B cell (primary cell): ENCODE results near the gene CDH13. TPM values are rescaled to one million over a fixed set of nuclear protein-coding genes. Genes with fewer than 3 reads are reported as not detected.

Experiments used
- ATAC-seq: fragments of 200-7000 bp; cut with Tn5 transposase; one replicate; pipeline ENCODE4 v1.10.0; 2021; ENCODE audit warnings: low read depth, mild to moderate bottlenecking, moderate number of reproducible peaks, moderate library complexity
- CTCF ChIA-PET: fragments of 350-600 bp; sonication (Branson Sonifier 250); formaldehyde crosslinking; loops from one replicate; lab custom pipeline; 2021; ENCODE audit warnings: antibody characterized with exemption, inconsistent platforms; lab: Charles Lee
- POLR2A ChIA-PET: fragments of 350-600 bp; sonication (Branson Sonifier 250); formaldehyde crosslinking; loops from one replicate; lab custom pipeline; 2021; ENCODE audit warnings: antibody characterized with exemption; lab: Charles Lee
- DNase-seq: peaks from one replicate; pipeline ENCODE4 v3.0.0; 2013
- H2AFZ ChIP-seq: 2 replicates; pipeline ENCODE4 v1.6.1; 2012; ENCODE audit warnings: mild to moderate bottlenecking, low read depth, low read length; ENCODE audit not compliant: insufficient read depth, poor library complexity, severe bottlenecking
- H3K27ac ChIP-seq, 2 donors: 1 replicate in 1 of 2; 2 replicates in 1 of 2; pipeline ENCODE4 v1.5.1; 2012 to 2013; ENCODE audit warnings: low read length in 2 of 2, mild to moderate bottlenecking in 2 of 2, moderate library complexity in 1 of 2
- H3K27me3 ChIP-seq, 4 experiments: fragments of 200-600 bp in 1 of 4; sonication (generic) in 1 of 4; replicated peaks in 1 of 4; 1 replicate in 2 of 4; 2 replicates in 2 of 4; pipeline versions ENCODE4 v1.6.1 to v1.7.0; 2013 to 2016; ENCODE audit warnings: low read length in 3 of 4, mild to moderate bottlenecking in 2 of 4, mixed read lengths in 1 of 4, moderate library complexity in 1 of 4; ENCODE audit not compliant: insufficient read depth in 4 of 4, control insufficient read depth in 3 of 4; ENCODE audit errors: control extremely low read depth in 1 of 4
- H3K36me3 ChIP-seq, 2 experiments: replicated peaks in 1 of 2; 1 replicate in 1 of 2; 2 replicates in 1 of 2; pipeline versions ENCODE4 v1.6.1 to v1.7.1; 2013; ENCODE audit warnings: low read length in 1 of 2; ENCODE audit not compliant: insufficient read depth in 2 of 2, control insufficient read depth in 1 of 2; ENCODE audit errors: control extremely low read depth in 1 of 2, extremely low read depth in 1 of 2
- H3K4me1 ChIP-seq, 2 donors: fragments of 200-600 bp in 1 of 2; sonication (generic) in 1 of 2; 1 replicate in 1 of 2; 2 replicates in 1 of 2; pipeline versions ENCODE4 v1.5.1 to v1.6.1; 2013 to 2017; ENCODE audit warnings: low read length in 2 of 2; ENCODE audit not compliant: control insufficient read depth in 2 of 2, insufficient read depth in 2 of 2
- H3K4me2 ChIP-seq: replicated peaks from 2 replicates; pipeline ENCODE3; 2012; ENCODE audit warnings: mild to moderate bottlenecking, low read depth, low read length; ENCODE audit not compliant: poor library complexity, severe bottlenecking
- H3K4me3 ChIP-seq, 5 experiments: fragments of 200-600 bp in 1 of 5; sonication (generic) in 1 of 5; 1 replicate in 3 of 5; 2 replicates in 2 of 5; pipeline versions ENCODE4 v1.5.1 to v1.7.0; 2011 to 2016; ENCODE audit warnings: low read length in 4 of 5, mild to moderate bottlenecking in 4 of 5, low read depth in 2 of 5, control low read depth in 1 of 5, moderate library complexity in 1 of 5; ENCODE audit not compliant: insufficient read depth in 1 of 5; ENCODE audit errors: control extremely low read depth in 1 of 5, extremely low read depth in 1 of 5
- H3K79me2 ChIP-seq: fragments of 200-600 bp; sonication (generic); one replicate; pipeline ENCODE4 v1.6.0; 2016; ENCODE audit warnings: low read length; ENCODE audit not compliant: control insufficient read depth, insufficient read depth
- H3K9ac ChIP-seq: fragments of 200-600 bp; sonication (generic); 2 replicates; pipeline ENCODE4 v1.6.1; 2017; ENCODE audit warnings: mild to moderate bottlenecking, low read length, moderate library complexity
- H3K9me3 ChIP-seq, 3 donors: one replicate each; pipeline versions ENCODE4 v1.6.1 to v1.7.1; 2013; ENCODE audit warnings: low read length in 2 of 3; ENCODE audit not compliant: control insufficient read depth in 2 of 3, insufficient read depth in 1 of 3; ENCODE audit errors: control extremely low read depth in 1 of 3
- H4K20me1 ChIP-seq: 2 replicates; pipeline ENCODE4 v1.6.0; 2012; ENCODE audit warnings: mild to moderate bottlenecking, low read length; ENCODE audit not compliant: insufficient read depth, control insufficient read depth, poor library complexity, severe bottlenecking
- H3K27ac Mint-ChIP-seq: one replicate; pipeline ENCODE4 v1.8.0; 2021; ENCODE audit warnings: mixed read lengths
- H3K27me3 Mint-ChIP-seq: one replicate; pipeline ENCODE4 v1.8.0; 2021; ENCODE audit warnings: mixed read lengths
- H3K4me1 Mint-ChIP-seq: one replicate; pipeline ENCODE4 v1.8.0; 2021; ENCODE audit warnings: mixed read lengths
- H3K4me3 Mint-ChIP-seq: one replicate; pipeline ENCODE4 v1.8.0; 2021; ENCODE audit warnings: mixed read lengths
- H3K9me3 Mint-ChIP-seq: one replicate; pipeline ENCODE4 v1.8.0; 2022; ENCODE audit warnings: mixed read lengths; ENCODE audit not compliant: insufficient read depth
- CTCF ChIP-seq: fragments of 200-600 bp; IDR thresholded peaks from one replicate; pipeline ENCODE4 v1.8.0; 2022; ENCODE audit warnings: antibody characterized with exemption, mild to moderate bottlenecking
- EZH2 ChIP-seq: IDR thresholded peaks from 2 replicates; pipeline ENCODE4 v1.6.1; 2012; ENCODE audit warnings: borderline replicate concordance, low read depth, mild to moderate bottlenecking, moderate library complexity, low read length; ENCODE audit not compliant: insufficient read depth, poor library complexity, severe bottlenecking
- WGBS: methylation state at CpG from one replicate; pipeline ENCODE4 v1.1.5; 2013; ENCODE audit warnings: missing lambda C conversion rate; ENCODE audit not compliant: insufficient coverage; 5-methylcytosine and 5-hydroxymethylcytosine counted together
- intact Hi-C: fragments of 100-400 bp; cut with micrococcal nuclease; formaldehyde crosslinking; loops from one replicate; pipeline ENCODE4 v1.10.0; 2022
- polyA plus RNA-seq: library from polyadenylated mRNA; depleted of rRNA; stranded (reverse); fragments of >200 nt; gene quantifications from 2 replicates; pipeline ENCODE4 v1.2.3, GENCODE V29; 2012
- total RNA-seq, 2 donors: library from RNA; stranded (reverse); fragments of 120-200 nt in 1 of 2; gene quantifications; 1 replicate in 1 of 2; 2 replicates in 1 of 2; pipeline versions ENCODE4 v1.2.3 to v1.2.4, GENCODE V29; 2013 to 2022

Gene CDH13
- total and polyA plus RNA-seq, 2 donors (not counting 1 experiment from before 2014, with no cell fraction given): not detected

- ATAC-seq: no peak
- no peaks in the 10 kb centered on the region for H3K4me1 ChIP-seq
- H3K36me3 ChIP-seq: no peaks in the 10 kb centered on the region
- 80% methylated on average over 1 of the region's 3 CpGs for WGBS
- H3K79me2 ChIP-seq: no peaks in the 10 kb centered on the region
- no peak for DNase-seq
- no peak overlapping the region for H2AFZ ChIP-seq
- H3K4me3 ChIP-seq: no peak overlapping the region
- H3K27me3 ChIP-seq: no peaks in the 10 kb centered on the region
- ChIA-PET CTCF (no interaction called here), POLR2A (no interaction called here)
- H3K27ac ChIP-seq: no peak overlapping the region
- intact Hi-C loops: no loop called here
- Mint-ChIP-seq H3K9me3 (no peaks in the 10 kb centered on the region), H3K27ac (no peak overlapping the region), H3K4me1 (no peaks in the 10 kb centered on the region), H3K4me3 (no peak overlapping the region), H3K27me3 (peaks cover 11% of the 10 kb centered on the region)
- H3K4me2 ChIP-seq: no peak overlapping the region
- no peaks in the 10 kb centered on the region for H3K9me3 ChIP-seq
- no peaks in the 10 kb centered on the region for H4K20me1 ChIP-seq
- TF ChIP-seq EZH2 (no peak), CTCF (no peak)
- H3K9ac ChIP-seq: no peak overlapping the region
Measured at GRCh38 chr16:83721676-83722075, 1094.9 kb downstream of the CDH13 start.

GRCh38 chr16:83722456-83723183 is 1095.9 kb downstream of the CDH13 start:
- Histone ChIP-seq H3K4me3 (no peak overlapping the region), H3K4me1 (no peaks in the 10 kb centered on the region), H3K9me3 (no peaks in the 10 kb centered on the region), H3K9ac (no peak overlapping the region), H3K4me2 (no peak overlapping the region), H3K36me3 (no peaks in the 10 kb centered on the region), H4K20me1 (no peaks in the 10 kb centered on the region), H3K27ac (no peak overlapping the region), H2AFZ (no peak overlapping the region), H3K79me2 (no peaks in the 10 kb centered on the region), H3K27me3 (no peaks in the 10 kb centered on the region)
- Mint-ChIP-seq H3K4me3 (no peak overlapping the region), H3K4me1 (no peaks in the 10 kb centered on the region), H3K27me3 (peaks cover 15% of the 10 kb centered on the region), H3K9me3 (no peaks in the 10 kb centered on the region), H3K27ac (no peak overlapping the region)
- POLR2A ChIA-PET: no interaction called here
- WGBS: 90% methylated on average over 1 of the region's 6 CpGs
- intact Hi-C loops: no loop called here
- TF ChIP-seq CTCF (no peak), EZH2 (no peak)
- ATAC-seq (no peak), DNase-seq (no peak)
- CTCF ChIA-PET: no interaction called here
